NCI-H2107 treated with DMSO at 0.1 percent for 48 hours (cell line): Measurements from ENCODE around the gene DHX29.

Experiments
- DNase-seq: peaks from one replicate; lab custom pipeline; 2025; ENCODE audit not compliant: unreplicated experiment; lab: John Stamatoyannopoulos, UW

Gene DHX29

DNA sequence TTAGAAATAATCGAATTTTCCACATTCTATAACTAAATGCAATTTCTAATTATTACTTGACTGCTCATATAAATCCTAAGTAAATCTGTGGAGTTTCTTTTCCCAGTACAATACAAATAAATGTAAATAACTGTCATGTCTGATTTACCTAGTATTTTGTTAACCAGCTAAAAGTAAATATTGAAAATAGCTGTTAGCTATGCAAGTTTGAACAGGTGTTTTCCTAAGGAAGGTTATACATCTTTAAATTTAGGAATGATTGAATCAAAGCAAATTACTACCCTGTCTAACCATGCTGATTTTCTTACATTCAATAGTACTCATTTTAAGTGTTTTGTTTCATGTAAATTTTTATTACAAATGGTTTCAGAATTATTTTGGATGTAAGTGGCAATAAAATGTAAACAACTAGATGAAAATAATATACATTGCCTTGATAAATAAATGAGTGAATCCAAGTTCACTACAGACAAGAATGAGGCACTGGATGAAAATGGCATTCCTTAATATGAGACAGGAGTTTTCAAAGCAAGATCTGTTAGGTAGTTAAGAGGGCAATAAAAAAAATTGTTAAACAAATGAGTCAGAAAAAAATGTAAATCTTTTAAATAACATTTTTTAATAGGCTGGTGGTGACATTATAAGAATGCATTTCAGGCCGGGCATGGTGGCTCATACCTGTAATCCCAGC lies 96.2 kb downstream of the DHX29 start:
- no peak for DNase-seq
